Smooth muscle cell (in vitro differentiated cells): ENCODE results near the gene NUDT14. TPM values are rescaled to one million over a fixed set of nuclear protein-coding genes. Genes with fewer than 3 reads are reported as not detected.

Experiments used
- DNase-seq: peaks from one replicate; lab custom pipeline; 2025; ENCODE audit not compliant: unreplicated experiment; lab: John Stamatoyannopoulos, UW
- H2AFZ ChIP-seq: fragments of 200-600 bp; sonication (generic); 2 replicates; pipeline ENCODE4 v1.6.0; 2016; ENCODE audit warnings: antibody characterized with exemption, low read depth, mild to moderate bottlenecking
- H3F3A ChIP-seq: fragments of 200-600 bp; sonication (generic); 2 replicates; pipeline ENCODE4 v1.6.0; 2017; ENCODE audit warnings: antibody characterized with exemption, low read depth
- H3K27ac ChIP-seq: fragments of 200-600 bp; sonication (generic); 2 replicates; pipeline ENCODE4 v1.5.1; 2016; ENCODE audit warnings: low read depth, mild to moderate bottlenecking
- H3K27me3 ChIP-seq: fragments of 200-600 bp; sonication (generic); 2 replicates; pipeline ENCODE4 v1.6.1; 2016; ENCODE audit warnings: low read depth, mild to moderate bottlenecking
- H3K36me3 ChIP-seq: fragments of 200-600 bp; sonication (generic); 2 replicates; pipeline ENCODE4 v1.5.1; 2016; ENCODE audit warnings: low read depth
- H3K4me1 ChIP-seq: fragments of 200-600 bp; sonication (generic); 2 replicates; pipeline ENCODE4 v1.5.1; 2016; ENCODE audit warnings: low read depth
- H3K4me2 ChIP-seq: fragments of 200-600 bp; sonication (generic); 2 replicates; pipeline ENCODE4 v1.6.0; 2016; ENCODE audit warnings: mild to moderate bottlenecking
- H3K4me3 ChIP-seq: fragments of 200-600 bp; sonication (generic); 2 replicates; pipeline ENCODE4 v1.5.1; 2016; ENCODE audit warnings: mild to moderate bottlenecking
- H3K79me2 ChIP-seq: fragments of 200-600 bp; sonication (generic); 2 replicates; pipeline ENCODE4 v1.6.0; 2016; ENCODE audit warnings: low read depth, mild to moderate bottlenecking
- H3K9ac ChIP-seq: fragments of 200-600 bp; sonication (generic); 2 replicates; pipeline ENCODE4 v1.6.0; 2016; ENCODE audit warnings: low read depth
- H3K9me3 ChIP-seq: fragments of 200-600 bp; sonication (generic); replicated peaks from 2 replicates; pipeline ENCODE4 v1.5.1; 2016; ENCODE audit warnings: low read depth
- H4K20me1 ChIP-seq: fragments of 200-600 bp; sonication (generic); 2 replicates; pipeline ENCODE4 v1.6.0; 2016; ENCODE audit warnings: low read depth
- WGBS: methylation state at CpG from one replicate; pipeline ENCODE4 v1.1.7; 2016; ENCODE audit warnings: low lambda C conversion rate; 5-methylcytosine and 5-hydroxymethylcytosine counted together
- polyA plus RNA-seq: library from polyadenylated mRNA; unstranded; fragments of >200 nt; fragmentation: Nextera tagmentation; extraction: Ambion mirVana; gene quantifications from 2 replicates; pipeline ENCODE4 v1.2.1, GENCODE V29; 2016
- total RNA-seq: library from RNA; depleted of rRNA; stranded (reverse); fragments of >200 nt; gene quantifications from 2 replicates; pipeline ENCODE4 v1.2.3, GENCODE V29; 2014
- TF ChIP-seq, protein P1 (sequence below): fragments of 200-600 bp; sonication (generic); IDR thresholded peaks from 2 replicates; pipeline ENCODE4 v1.5.1; 2017; ENCODE audit warnings: borderline replicate concordance, mild to moderate bottlenecking, antibody characterized with exemption; ENCODE audit not compliant: insufficient read depth, poor library complexity, severe bottlenecking

The NUDT14 gene
- total and polyA plus RNA-seq, 2 experiments from 2014 or later: 7.9 to 30.7 TPM

DNA sequence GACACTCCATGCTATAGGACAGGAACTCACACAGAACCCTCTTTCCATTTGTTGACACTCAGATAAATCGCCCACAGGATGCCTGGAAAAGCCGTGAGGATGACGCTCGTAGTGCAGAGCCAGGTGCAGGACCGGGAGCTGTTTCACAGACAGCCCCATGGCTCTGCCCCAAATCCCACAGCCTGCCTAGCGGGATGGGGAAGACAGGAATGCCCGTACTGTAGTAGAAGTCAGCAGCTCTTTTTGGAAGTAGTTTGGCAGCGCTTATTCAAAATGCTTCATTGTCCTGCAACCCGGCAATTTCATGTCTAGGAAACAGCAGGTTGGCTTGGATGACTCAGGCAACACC is 54.2 kb downstream of the NUDT14 start:
- Histone ChIP-seq H3K27ac (no peak overlapping the region), H3K79me2 (no peaks in the 10 kb centered on the region), H3K27me3 (peaks cover 6% of the 10 kb centered on the region), H3F3A (no peaks in the 10 kb centered on the region), H3K9me3 (no peaks in the 10 kb centered on the region), H3K4me3 (no peak overlapping the region), H2AFZ (no peak overlapping the region), H3K4me1 (no peaks in the 10 kb centered on the region), H3K36me3 (no peaks in the 10 kb centered on the region), H3K9ac (no peak overlapping the region), H4K20me1 (no peaks in the 10 kb centered on the region), H3K4me2 (no peak overlapping the region)
- DNase-seq: no peak
- 76% methylated on average over 9 of the region's 9 CpGs for WGBS
- TF ChIP-seq, protein P1, sequence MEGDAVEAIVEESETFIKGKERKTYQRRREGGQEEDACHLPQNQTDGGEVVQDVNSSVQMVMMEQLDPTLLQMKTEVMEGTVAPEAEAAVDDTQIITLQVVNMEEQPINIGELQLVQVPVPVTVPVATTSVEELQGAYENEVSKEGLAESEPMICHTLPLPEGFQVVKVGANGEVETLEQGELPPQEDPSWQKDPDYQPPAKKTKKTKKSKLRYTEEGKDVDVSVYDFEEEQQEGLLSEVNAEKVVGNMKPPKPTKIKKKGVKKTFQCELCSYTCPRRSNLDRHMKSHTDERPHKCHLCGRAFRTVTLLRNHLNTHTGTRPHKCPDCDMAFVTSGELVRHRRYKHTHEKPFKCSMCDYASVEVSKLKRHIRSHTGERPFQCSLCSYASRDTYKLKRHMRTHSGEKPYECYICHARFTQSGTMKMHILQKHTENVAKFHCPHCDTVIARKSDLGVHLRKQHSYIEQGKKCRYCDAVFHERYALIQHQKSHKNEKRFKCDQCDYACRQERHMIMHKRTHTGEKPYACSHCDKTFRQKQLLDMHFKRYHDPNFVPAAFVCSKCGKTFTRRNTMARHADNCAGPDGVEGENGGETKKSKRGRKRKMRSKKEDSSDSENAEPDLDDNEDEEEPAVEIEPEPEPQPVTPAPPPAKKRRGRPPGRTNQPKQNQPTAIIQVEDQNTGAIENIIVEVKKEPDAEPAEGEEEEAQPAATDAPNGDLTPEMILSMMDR: no peak

DNA sequence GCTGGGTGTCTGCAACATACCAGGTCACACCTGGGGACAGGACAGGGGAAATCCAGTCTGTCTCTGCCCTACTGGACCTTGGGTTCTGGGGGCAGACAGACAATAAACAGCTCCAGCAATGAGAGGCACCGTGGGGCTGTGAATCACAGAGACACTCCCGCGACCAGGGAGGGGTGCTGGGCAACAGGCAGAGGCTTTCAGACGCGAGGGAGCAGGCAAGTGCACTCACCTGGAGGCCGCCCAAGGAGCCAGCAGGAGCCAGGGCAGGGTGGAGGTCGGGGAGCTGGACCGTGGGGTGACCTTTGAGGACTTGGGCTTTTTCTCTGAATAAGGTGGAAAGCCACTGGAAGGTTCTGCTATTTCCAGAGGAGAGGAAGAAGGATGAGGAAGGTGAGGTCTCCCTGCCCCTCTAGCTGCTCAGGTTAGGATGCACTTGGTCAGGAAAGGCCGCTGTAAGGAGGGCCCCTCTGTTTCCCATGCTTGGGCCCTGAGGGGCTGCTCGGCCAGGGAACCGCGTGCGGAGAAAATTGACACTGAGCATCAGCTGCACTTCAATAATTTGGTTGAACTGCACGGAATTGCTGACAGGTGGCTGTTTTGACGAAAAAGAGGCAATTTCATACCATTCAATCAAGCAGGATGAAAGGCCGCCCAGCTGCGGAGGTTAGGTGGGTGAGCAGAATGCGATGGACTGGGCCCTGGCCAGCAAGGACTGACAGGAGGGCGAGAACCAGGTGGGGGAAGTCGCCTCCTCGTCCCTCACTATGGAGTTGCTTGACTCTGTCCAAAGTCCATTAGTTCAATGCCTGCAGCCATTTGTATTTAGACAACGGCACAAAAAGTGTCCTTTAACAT is 54.8 kb downstream of the NUDT14 start:
- Histone ChIP-seq H2AFZ (no peak overlapping the region), H3K4me1 (no peaks in the 10 kb centered on the region), H3K27me3 (peaks cover 6% of the 10 kb centered on the region), H3K9me3 (no peaks in the 10 kb centered on the region), H3K4me2 (no peak overlapping the region), H3K9ac (no peak overlapping the region), H3K4me3 (no peak overlapping the region), H3K27ac (no peak overlapping the region), H3F3A (no peaks in the 10 kb centered on the region), H4K20me1 (no peaks in the 10 kb centered on the region), H3K79me2 (no peaks in the 10 kb centered on the region), H3K36me3 (no peaks in the 10 kb centered on the region)
- no peak for DNase-seq
- 80% methylated on average over 22 of the region's 22 CpGs for WGBS
- TF ChIP-seq, protein P1: no peak

- Histone ChIP-seq H3K27ac (no peak overlapping the region), H3K9ac (no peak overlapping the region), H3K79me2 (no peaks in the 10 kb centered on the region), H3K27me3 (peaks cover 6% of the 10 kb centered on the region), H3F3A (no peaks in the 10 kb centered on the region), H3K4me1 (no peaks in the 10 kb centered on the region), H3K4me2 (no peak overlapping the region), H2AFZ (no peak overlapping the region), H3K4me3 (no peak overlapping the region), H4K20me1 (no peaks in the 10 kb centered on the region), H3K9me3 (no peaks in the 10 kb centered on the region), H3K36me3 (no peaks in the 10 kb centered on the region)
- DNase-seq: no peak
- TF ChIP-seq, protein P1: no peak
- WGBS: 70% methylated on average over 5 of the region's 5 CpGs
Measured at GRCh38 chr14:105124823-105125222, 56.3 kb downstream of the NUDT14 start.
